Gastrocnemius medialis (tissue), 4 donors: ENCODE results near the gene SLC32A1. TPM values are rescaled to one million over a fixed set of nuclear protein-coding genes. Genes with fewer than 3 reads are reported as not detected.

Source experiments
- ATAC-seq, 2 donors: fragments of 150-250 bp; one replicate each; pipeline ENCODE4 v1.9.1; 2016
- DNase-seq, 2 donors: peaks; one replicate each; pipeline ENCODE4 v3.0.0-alpha.2; 2019
- H3K27ac ChIP-seq, 4 donors: fragments of 200-600 bp; sonication (generic); 1 replicate in 1 of 4; 2 replicates in 3 of 4; pipeline ENCODE4 v1.5.1; 2016 to 2018; ENCODE audit warnings: mild to moderate bottlenecking in 2 of 4, moderate library complexity in 1 of 4
- H3K27me3 ChIP-seq, 3 donors: fragments of 200-600 bp; sonication (generic) in 2 of 3; 1 replicate in 1 of 3; 2 replicates in 2 of 3; pipeline versions ENCODE4 v1.5.1 to v1.6.0; 2016 to 2019; ENCODE audit warnings: mild to moderate bottlenecking in 1 of 3, moderate library complexity in 1 of 3
- H3K36me3 ChIP-seq, 2 donors: fragments of 200-600 bp; sonication (generic) in 1 of 2; one replicate each; pipeline ENCODE4 v1.5.1; 2017 to 2018
- H3K4me1 ChIP-seq, 2 donors: fragments of 200-600 bp; sonication (generic) in 1 of 2; one replicate each; pipeline ENCODE4 v1.5.1; 2016 to 2017; ENCODE audit warnings: mild to moderate bottlenecking in 2 of 2
- H3K4me3 ChIP-seq, 4 donors: fragments of 200-600 bp; sonication (generic) in 3 of 4; 1 replicate in 1 of 4; 2 replicates in 3 of 4; pipeline ENCODE4 v1.5.1; 2016 to 2019; ENCODE audit warnings: mild to moderate bottlenecking in 2 of 4
- H3K9me3 ChIP-seq, 3 donors: fragments of 200-600 bp; sonication (generic) in 2 of 3; 1 replicate in 1 of 3; 2 replicates in 2 of 3; pipeline ENCODE4 v1.5.1; 2016 to 2019
- POLR2A ChIP-seq, 2 donors: fragments of 450-650 bp; IDR thresholded peaks; one replicate each; pipeline ENCODE4 v1.6.1; 2017; ENCODE audit warnings: antibody characterized with exemption in 2 of 2, mild to moderate bottlenecking in 2 of 2, moderate library complexity in 2 of 2
- in situ Hi-C, 4 donors: fragments of 200-750 bp; cut with MboI; loops; one replicate each; pipeline versions ENCODE4 v1.15.0 to v1.8.0; 2017; ENCODE audit warnings: low sequenced_read_pairs in 4 of 4
- intact Hi-C: fragments of 100-400 bp; cut with DNase I; formaldehyde crosslinking; loops from one replicate; pipeline ENCODE4 v1.15.1; 2023; ENCODE audit warnings: low total_unique reads
- total RNA-seq, 4 donors: library from RNA; depleted of rRNA; stranded (reverse); fragments of >200 nt; gene quantifications; one replicate each; pipeline versions ENCODE4 v1.1.0 to v1.2.3, GENCODE V29; 2016
- TF ChIP-seq, protein P1 (sequence below), 5 experiments: fragments of 450-650 bp in 3 of 5; fragments of 200-600 bp in 2 of 5; sonication (generic) in 2 of 5; IDR thresholded peaks in 4 of 5; conservative IDR thresholded peaks in 1 of 5; 1 replicate in 4 of 5; 2 replicates in 1 of 5; pipeline ENCODE4 v1.5.1; 2016 to 2019; ENCODE audit warnings: antibody characterized with exemption in 5 of 5, mild to moderate bottlenecking in 3 of 5, moderate library complexity in 3 of 5

SLC32A1 gene
- total RNA-seq, 4 donors from 2014 or later = not detected

DNA sequence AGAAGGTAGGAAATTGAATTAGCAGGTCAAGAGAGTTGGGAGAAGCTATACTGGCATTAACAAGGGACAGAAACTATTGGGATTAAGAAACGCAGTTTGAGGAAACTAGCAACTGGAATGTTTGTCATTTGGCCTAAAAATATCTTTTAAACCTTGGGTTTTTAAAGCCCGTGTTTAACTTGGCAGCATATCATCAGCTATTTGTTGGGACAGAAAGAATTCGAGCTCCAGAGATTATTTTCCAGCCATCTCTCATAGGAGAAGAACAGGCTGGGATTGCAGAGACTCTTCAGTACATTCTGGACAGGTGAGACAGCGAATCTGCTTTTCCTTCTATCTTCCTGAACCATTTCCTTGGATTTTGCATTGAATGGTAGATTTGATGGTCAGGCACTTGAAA lies 41.8 kb downstream of the SLC32A1 start:
- DNase-seq = no peak
- intact Hi-C loops (no loop called here), in situ Hi-C loops (no loop called here)
- ATAC-seq = no peak
- Histone ChIP-seq H3K36me3 (peaks cover 3 to 77% of the 10 kb centered on the region in 2 donors), H3K4me1 (no peaks in the 10 kb centered on the region), H3K27me3 (no peaks in the 10 kb centered on the region), H3K27ac (no peak overlapping the region), H3K4me3 (no peak overlapping the region), H3K9me3 (no peaks in the 10 kb centered on the region)
- TF ChIP-seq POLR2A (IDR thresholded peaks at IDR 0.05) = no peak
- TF ChIP-seq, protein P1, sequence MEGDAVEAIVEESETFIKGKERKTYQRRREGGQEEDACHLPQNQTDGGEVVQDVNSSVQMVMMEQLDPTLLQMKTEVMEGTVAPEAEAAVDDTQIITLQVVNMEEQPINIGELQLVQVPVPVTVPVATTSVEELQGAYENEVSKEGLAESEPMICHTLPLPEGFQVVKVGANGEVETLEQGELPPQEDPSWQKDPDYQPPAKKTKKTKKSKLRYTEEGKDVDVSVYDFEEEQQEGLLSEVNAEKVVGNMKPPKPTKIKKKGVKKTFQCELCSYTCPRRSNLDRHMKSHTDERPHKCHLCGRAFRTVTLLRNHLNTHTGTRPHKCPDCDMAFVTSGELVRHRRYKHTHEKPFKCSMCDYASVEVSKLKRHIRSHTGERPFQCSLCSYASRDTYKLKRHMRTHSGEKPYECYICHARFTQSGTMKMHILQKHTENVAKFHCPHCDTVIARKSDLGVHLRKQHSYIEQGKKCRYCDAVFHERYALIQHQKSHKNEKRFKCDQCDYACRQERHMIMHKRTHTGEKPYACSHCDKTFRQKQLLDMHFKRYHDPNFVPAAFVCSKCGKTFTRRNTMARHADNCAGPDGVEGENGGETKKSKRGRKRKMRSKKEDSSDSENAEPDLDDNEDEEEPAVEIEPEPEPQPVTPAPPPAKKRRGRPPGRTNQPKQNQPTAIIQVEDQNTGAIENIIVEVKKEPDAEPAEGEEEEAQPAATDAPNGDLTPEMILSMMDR (IDR thresholded peaks at IDR 0.05 in 4 of 5, conservative IDR thresholded peaks at IDR 0.05 in 1 of 5) = no peak

DNA sequence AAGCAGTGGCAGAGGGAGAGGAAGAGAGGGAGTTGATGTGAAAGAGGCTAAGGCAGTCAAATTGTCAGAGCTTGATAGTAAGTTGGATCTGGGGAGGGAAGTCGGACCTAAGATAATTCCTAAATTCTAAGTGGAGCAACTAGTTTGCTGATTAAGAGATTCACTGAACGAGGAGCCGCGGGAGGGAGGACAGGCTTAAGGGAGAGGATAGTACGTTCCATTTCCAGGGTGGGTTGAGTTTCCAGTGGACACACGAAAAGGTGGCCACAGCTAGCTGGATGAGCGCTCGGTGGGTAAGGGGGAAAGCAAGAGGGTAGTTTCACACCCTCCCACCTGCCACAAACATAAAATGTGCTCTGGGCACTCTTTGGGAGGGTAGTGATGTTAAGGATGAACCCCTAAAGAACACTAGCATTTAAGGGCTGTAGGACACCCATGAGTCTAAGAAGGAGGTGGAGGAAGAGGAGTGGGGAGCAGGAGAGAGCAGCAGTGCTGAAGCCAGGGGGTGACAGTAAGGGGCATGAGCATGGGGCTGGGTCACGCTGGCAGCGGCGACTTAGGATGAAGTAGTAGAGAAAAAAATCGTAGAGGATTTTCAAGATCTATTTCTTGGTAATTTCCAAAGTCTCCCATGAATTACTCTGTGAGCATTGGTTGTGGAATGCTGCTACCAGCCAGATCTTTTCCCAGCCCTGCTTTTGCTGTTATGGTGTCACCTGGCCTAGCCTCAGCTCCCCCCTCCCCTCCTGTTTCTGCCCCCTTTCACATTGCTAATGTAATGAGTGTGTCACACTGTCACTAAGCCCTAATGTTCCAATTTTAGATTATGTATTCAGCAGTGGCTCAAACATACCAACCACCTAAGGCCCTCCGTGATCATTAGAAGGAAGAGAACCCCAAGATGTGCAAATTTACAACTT lies 45.4 kb downstream of the SLC32A1 start:
- ATAC-seq = no peak
- in situ Hi-C loops (no loop called here), intact Hi-C loops (no loop called here)
- Histone ChIP-seq H3K4me3 (no peak overlapping the region), H3K27me3 (no peaks in the 10 kb centered on the region), H3K4me1 (no peaks in the 10 kb centered on the region), H3K27ac (no peak overlapping the region), H3K9me3 (no peaks in the 10 kb centered on the region), H3K36me3 (peaks cover 10 to 76% of the 10 kb centered on the region in 2 donors)
- TF ChIP-seq, protein P1 (IDR thresholded peaks at IDR 0.05 in 4 of 5, conservative IDR thresholded peaks at IDR 0.05 in 1 of 5) = no peak
- no peak for TF ChIP-seq POLR2A (IDR thresholded peaks at IDR 0.05)
- DNase-seq = no peak

DNA sequence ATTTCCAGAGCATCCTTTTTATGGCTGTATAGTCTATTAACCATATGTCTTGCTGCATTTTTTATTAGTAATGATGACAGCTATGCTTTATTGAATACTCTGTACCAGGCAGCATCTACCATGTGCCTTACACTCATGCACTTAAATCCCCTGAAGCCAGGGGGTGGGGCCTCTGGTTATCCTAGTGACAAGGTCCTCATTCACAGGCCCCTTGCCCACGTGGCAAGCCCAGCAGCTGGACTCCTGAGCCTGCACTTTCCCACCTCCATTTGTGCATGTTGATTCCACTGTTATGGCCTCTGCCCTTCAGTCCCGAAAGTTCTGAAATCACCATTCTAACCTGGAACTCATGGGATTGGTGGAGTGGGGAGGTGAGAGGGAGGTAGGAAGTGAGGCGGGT lies 46.3 kb downstream of the SLC32A1 start:
- Histone ChIP-seq H3K27me3 (no peaks in the 10 kb centered on the region), H3K36me3 (peaks cover 10 to 78% of the 10 kb centered on the region in 2 donors), H3K4me1 (no peaks in the 10 kb centered on the region), H3K9me3 (no peaks in the 10 kb centered on the region), H3K4me3 (no peak overlapping the region), H3K27ac (no peak overlapping the region)
- no peak for TF ChIP-seq POLR2A (IDR thresholded peaks at IDR 0.05)
- TF ChIP-seq, protein P1 (IDR thresholded peaks at IDR 0.05 in 4 of 5, conservative IDR thresholded peaks at IDR 0.05 in 1 of 5) = no peak
- ATAC-seq = no peak
- in situ Hi-C loops = no loop called here
- intact Hi-C loops = no loop called here
- no peak for DNase-seq

DNA sequence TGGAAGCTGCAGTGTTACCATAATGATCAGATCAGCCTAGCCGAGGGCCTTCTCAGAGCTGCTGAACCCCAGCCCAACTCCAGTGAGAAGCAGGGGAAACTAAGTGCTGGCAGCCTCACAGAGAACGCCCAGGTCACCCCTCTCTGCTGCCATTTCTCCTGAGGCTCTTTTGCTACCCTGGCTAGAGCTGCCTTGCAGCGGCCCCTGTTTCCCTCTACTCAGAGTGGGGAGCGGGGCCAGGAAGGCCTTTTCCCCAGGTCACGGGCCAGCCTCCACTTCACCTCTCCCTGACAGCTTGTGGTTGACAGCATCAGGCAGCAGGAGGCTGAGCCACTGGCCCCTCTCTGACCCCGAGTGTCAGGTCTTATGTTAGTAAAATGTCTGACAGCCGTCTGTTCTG lies 46.7 kb downstream of the SLC32A1 start:
- no peak for DNase-seq

More for the DNA sequence above, 46.7 kb downstream of the SLC32A1 start:
- no peak for ATAC-seq
- Histone ChIP-seq H3K4me3 (no peak overlapping the region), H3K27ac (no peak overlapping the region), H3K36me3 (peaks cover 10 to 73% of the 10 kb centered on the region in 2 donors), H3K27me3 (no peaks in the 10 kb centered on the region), H3K4me1 (no peaks in the 10 kb centered on the region), H3K9me3 (no peaks in the 10 kb centered on the region)
- in situ Hi-C loops = no loop called here
- no peak for TF ChIP-seq POLR2A (IDR thresholded peaks at IDR 0.05)
- TF ChIP-seq, protein P1 (IDR thresholded peaks at IDR 0.05 in 4 of 5, conservative IDR thresholded peaks at IDR 0.05 in 1 of 5) = no peak
- intact Hi-C loops = no loop called here
